ENCODE results near the gene TRIM39.

The TRIM39 gene

DNA sequence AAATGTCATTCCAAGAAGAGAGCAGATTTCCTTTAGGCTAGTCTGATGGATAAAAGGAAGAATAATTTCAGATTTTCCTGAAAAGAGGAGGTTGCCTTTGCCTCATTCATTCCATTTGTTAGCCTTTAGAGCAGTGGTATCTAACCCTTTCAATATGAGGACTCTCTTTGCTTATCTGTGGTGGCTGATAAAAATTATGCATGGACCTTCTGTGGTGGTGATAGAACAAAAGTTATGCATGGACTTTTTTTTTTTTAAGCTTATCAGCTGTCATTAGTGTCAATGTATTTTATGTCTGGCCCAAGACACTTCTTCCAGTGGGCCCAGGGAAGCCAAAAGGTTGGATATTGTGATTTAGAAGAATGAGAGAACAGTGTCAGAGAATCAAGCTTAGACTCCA, 1.7 kb downstream of the TRIM39 start:
- DNase-seq = no peak

DNA sequence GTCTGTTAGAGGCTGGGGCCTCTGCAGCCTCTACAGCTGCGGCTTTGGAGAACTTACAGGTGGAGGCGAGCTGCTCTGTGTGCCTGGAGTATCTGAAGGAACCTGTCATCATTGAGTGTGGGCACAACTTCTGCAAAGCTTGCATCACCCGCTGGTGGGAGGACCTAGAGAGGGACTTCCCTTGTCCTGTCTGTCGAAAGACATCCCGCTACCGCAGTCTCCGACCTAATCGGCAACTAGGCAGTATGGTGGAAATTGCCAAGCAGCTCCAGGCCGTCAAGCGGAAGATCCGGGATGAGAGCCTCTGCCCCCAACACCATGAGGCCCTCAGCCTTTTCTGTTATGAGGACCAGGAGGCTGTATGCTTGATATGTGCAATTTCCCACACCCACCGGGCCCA, 2.6 kb downstream of the TRIM39 start:
- DNase-seq = no peak

DNA sequence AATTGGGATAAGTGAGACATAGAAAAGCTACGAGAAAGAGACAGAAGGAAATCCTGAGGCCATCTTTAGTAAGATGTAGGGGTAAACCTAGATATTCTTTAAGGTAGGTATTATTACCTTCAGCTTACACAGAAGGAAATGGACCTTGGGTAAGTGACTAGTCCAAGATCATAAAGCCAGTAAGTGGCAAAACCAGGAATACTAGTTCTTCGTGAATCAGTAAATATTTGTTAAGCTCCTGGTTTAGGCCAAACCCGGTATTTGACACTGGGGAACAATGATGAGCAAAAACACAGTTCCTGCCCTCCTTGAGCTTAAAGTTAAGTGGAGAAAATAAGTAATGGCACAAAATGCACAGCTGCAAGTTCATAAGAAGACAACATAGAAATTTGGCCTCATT, 5.3 kb downstream of the TRIM39 start:
- DNase-seq = no peak

DNA sequence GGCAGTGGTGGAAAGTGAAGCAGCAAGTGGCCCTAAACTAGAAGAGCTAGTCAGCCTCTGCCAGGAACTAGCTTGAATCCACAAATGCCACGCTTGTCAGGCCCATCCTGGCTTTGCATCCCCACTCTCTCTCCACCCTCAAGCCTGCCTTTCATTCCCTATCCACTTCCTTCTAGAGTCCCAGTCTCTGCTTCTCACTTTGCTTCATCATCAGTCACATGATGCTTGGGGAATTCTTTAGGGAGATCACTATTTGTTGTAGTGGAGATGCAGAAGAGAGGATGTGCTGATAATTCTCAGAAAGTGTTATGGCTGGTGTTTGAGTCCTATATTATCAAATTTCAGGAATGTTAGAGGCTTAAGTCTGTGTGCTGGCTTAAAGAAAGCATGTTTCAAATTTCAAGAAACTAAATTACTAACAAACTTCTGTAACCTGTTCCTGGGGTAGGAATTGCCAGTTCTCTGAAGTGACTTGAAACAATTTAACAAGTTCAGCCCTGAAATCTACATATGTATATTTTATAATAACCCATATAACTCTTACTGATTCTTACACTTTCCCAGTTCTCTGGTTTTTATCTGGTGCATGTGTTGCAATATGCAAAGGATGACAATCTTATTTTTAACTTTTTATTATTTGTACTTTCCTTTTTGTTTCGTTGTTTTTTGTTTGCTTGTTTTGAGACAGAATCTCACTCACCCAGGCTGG, 7.5 kb downstream of the TRIM39 start:
- DNase-seq = no peak

DNA sequence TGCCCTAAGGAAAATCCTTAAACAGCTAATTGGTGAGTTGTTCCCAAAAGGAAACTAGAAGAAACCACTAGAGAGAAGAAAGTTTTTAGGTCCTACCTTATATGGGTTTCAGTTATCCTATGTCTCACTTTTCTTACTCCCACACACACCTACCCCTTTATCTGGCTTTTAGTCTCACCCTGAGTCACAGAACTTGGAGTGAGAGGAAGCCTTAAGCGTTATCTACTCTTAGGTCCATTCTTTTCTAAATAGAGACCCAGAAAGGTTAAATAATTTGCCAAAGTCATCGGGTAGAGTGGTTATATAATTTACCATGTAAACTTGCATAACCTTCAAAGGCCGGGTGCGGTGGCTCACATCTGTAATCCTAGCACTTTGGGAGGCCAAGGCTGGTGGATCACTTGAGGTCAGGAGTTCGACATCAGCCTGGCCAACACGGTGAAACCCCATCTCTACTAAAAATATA, 13.9 kb downstream of the TRIM39 start:
- no peak for DNase-seq

DNA sequence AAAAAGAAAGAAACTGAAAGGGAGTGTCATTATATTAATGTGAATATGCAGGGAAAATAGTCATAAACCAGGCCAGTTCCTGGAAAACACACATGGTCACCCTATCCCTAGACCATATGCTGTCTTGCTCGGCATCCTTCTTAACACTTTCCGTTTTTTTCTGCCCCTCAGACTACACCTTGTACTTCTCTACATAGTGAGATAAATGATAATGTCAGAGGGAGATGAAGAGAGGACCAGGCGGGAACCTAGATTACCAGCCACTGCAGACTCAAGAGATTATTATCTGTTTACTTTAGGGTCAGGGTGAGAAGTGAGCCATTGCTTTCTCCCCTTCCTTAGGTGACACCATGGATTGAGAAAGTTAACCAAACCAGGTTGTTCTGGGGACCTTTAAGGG, 14.5 kb downstream of the TRIM39 start:
- DNase-seq = no peak

DNA sequence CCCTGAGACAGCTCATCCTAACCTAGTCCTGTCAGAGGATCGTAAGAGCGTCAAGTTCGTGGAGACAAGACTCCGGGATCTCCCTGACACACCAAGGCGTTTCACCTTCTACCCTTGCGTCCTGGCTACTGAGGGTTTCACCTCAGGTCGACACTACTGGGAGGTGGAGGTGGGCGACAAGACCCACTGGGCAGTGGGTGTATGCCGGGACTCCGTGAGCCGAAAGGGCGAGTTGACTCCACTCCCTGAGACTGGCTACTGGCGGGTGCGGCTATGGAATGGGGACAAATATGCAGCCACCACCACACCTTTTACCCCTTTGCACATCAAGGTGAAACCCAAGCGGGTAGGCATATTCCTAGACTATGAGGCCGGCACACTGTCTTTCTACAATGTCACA, 15.0 kb downstream of the TRIM39 start:
- DNase-seq = no peak

DNA sequence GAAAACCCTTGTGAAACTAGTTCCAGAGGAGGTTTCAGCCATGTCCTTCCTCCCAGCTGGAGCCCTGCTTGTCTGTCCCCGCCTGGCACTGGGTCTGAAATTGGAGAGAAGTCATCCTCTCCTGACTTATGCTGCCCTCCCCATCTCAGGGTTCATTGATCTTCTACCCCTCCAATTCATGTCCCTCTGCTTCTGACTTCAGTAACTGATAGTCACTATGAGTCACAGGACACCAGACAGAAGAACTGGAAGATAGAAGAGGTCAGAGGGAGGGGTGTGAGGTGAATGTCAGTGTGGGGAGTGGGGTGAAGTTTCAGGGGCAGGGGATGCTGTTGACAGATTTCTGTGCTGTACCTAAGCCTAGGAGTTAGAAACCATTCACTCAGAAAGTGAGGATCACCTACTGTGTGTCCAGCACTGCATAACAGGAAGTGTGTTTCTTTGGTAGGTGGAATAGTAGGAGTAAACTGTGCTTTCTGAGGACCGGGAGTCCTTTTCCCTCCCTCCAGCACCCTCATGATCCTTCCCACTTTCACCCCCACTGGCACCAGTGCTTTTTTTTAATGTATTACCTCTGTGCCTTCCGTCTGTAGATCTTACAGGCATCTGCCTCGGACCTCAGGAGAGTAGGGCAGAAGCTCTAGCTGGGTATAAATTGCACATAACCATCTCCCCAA, 17.6 kb downstream of the TRIM39 start:
- DNase-seq = no peak

DNA sequence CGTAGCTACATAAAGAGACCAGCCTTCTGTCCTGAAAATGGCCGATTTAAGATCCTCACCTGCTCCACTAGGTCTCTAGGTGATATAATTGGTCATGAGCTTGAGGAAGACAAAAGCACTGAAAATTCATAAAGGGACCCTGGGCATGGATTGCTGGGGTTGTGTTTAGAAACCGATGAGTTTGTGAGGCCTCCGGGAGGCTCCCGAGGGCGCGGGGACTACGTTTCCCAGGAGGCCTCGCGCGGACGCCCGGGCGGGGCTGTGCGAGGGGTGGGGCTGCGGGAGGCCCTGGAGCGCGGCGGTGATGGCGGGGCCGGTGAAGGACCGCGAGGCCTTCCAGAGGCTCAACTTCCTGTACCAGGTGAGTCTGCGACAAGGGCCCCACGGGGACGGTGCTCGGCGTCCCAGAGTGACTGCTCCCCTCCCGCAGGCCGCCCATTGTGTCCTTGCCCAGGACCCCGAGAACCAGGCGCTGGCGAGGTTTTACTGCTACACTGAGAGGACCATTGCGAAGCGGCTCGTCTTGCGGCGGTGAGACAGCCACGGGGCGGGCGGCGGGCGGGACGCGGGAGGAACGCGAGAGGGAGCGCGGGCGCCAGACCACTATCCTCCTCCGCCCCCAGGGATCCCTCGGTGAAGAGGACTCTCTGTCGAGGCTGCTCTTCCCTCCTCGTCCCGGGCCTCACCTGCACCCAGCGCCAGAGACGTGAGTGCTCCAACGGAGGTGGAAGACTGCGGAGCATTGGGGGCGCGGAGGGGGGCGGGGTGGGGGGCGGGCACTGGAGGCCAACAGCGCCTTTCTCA, 18.3 kb downstream of the TRIM39 start, which contains the start of gene RPP21:
TSS of gene RPP21 (plus strand) at position 289 of the 804 bp plus-strand sequence. CDS start at position 305, 16 bp downstream.
- peak; percentile 65 for DNase-seq

DNA sequence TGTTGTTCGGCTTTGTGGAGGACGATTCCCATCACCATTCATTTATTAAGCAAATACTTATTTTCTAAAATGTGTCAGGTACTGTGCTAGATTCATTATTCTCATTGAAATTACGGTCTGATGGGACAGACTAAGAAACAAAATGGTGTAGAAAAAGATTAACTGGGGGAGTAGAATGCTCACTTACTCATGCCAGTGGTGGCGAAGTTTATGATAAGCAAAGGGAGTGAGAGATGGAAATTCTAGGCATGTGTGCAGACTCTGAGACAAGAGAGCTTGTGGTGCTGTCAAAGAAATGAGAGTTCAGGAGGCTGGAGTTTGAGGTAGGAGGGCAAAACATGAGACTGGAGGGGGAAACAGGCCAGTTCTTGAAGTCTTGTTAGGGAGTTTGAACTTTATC, 19.1 kb downstream of the TRIM39 start:
- no peak for DNase-seq

DNA sequence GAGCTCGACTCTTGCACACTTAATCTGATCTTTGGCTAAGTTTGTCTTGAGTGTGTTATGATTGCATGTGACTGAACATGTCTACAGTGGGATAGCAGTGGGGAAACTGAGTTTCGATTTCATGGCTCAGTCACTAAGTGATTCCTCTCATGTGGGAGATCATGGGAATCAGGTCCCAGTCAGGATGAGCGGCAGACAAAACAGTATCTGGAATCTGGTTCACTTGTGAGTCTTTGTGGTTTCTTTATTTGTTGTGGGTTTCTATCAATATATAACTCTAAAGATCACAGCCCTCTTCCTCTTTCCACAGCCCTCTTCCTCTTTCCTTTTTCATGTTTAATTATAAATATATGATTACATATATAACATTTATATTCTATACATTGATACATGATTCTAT, 22.2 kb downstream of the TRIM39 start:
- DNase-seq = no peak

DNA sequence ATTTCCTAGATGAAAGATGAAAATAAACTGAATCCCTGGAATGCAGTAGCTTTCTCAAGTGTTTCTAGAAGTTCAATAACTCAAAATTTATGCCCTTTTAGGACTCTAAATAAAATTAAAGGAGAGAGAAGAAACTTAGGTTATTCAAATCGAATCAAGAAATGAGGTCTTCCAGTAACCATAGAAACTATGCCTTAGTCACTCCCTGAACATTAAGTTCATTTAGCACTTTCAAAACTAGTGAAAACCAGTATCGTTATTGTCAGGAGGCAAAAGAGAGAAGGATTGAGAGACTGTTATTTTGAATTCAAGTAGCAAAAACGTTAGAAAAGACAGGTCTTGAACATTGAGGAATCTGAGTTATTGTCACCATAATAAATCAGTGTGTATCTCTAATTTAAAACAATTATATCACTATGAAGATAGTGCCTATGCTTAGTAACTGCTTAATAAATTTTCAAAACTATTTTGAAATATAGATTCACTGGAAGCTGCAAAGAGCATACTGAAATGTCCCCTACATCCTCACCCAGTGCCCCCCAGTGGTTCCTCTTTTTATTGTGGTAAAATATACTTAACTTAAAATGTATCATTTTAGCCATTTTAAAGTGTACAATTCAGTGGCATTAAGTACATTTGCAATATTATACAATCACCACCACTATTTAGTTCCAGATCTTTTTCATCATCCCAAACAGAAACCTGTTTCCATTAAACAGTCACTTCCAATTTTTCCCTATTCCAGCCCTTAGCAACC, 22.9 kb downstream of the TRIM39 start:
- DNase-seq = no peak

DNA sequence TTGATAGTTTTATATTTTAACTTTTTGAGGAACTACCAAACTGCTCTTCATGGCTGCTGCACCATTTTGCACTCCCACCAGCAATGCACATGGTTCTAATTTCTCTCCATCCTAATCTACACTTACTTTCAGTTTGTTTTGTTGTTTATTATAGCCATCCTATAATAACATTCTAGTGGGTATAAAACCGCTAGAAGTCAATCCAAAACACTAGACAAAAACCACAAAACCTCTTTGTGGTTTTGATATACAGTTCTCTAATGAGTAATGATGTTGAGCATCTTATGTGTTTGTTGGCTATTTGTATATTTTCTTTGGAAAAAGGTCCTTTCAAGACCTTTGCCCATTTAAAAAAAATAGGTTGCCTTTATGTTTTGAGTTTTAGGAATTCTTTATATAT, 23.8 kb downstream of the TRIM39 start:
- DNase-seq = no peak

DNA sequence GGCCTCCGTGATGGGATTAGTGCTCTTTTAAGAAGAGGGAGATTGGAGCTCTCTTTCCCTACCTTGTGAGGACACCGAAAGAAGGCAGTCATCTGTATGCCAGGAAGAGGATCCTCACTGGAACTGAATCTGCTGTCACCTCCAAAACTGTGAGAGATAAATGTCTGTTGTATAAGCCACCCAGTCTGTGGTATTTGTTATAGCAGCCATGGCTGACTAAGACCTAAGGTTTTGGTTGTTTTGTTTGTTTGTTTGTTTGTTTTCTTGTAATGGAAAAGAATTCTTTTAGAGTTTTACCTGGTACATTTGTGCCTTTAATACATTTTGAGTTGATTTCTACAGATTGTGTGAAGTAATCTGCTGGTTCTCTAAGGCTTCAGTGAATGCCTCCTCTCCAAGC, 25.8 kb downstream of the TRIM39 start:
- no peak for DNase-seq

DNA sequence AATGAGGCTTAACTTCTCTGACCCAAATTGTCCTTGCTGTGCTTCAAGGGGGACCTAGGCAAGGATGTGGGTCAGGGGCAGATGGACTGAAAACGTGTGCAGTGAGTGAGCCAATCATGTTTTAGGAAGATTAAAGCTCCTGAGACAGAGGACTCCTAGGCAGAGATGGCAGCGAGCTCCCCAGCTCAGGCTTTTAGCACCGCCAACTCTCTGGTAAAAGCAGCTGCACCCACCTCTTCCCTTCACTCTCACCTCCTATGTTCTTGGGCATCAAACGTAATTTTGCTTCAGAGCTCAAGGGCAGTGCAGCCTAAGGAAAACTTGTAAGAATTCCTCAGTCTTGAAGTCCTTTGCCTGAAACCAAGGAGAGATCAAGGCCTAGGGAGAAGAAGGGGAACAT, 28.6 kb downstream of the TRIM39 start:
- DNase-seq = no peak

DNA sequence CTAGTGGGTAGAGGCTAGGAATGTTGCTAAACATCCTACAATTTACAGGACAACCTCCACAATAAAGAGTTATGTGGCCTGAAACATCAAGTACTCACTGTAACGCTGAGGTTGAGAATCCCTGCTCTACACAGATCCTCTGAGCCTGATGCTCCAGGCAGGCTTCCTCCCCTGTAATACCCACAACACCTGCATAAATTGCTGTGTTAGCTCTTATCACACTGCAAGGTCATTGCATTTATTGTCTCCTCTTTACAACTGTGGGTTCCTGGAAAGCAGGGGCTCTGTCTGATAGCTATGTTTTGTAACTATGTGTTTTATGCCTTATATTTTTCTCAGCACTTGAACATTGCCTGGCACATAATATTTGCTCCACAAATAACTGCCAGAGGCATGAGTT, 29.8 kb downstream of the TRIM39 start:
- DNase-seq = no peak

DNA sequence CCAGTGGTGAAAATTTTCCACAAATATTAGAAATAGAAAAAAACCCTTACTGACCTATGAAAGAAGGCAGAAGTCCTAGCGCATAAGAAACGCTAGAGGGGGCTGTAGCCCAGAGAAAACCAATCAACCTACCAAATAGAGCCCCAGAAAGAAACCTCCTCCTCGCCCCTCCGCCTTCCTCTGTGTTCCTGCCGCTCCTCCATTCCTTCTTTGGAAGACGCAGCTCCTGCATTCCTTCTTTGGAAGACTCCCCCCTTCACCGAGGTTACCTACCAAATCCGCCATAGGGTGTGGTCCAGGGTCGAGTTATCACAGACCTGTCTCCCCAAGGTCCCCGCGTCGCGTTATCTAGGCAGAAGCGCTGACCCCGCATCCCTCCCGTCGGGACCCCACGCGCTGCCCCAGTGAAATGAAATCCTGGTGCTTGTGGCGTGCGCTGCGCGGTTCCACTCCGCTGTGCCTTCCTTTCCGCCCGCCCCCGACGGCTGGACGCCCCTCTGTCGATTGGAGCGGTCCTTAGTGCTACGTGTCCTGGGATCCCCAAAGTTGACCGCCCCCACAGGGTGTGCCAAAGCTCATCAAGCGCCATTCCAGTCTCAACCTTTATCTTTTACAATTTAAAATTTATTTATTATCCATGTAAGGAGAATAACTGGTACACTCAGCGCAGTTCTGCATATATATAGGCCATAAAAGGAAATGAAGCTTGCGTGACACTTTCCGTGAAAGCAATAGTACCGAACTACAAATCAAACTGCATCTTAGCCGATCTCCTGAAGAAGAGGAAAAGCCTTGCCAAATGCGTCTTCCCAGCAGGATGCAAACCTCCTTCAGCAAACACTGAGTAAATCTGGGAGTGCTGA, 31.2 kb downstream of the TRIM39 start:
- peak; percentile 15 for DNase-seq

DNA sequence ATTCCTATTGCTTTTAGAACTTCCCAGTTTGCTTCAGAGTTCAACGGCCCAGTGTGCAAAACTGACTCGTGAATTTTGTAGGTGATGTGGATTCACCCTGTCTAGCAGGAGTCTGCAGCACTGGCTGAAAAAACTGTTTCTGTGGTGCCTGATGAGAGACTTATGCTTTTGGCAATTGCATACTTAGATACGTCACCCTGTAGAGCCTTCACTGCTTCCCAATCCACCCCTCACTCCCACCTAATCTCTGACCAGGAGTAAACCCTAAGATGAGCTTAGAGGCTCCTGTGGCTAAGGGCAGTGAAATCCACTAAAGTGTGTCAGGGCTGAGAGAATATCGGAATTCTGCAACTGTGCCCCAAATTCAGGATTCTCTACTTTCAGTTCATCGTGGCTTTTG, 32.5 kb downstream of the TRIM39 start:
- no peak for DNase-seq

DNA sequence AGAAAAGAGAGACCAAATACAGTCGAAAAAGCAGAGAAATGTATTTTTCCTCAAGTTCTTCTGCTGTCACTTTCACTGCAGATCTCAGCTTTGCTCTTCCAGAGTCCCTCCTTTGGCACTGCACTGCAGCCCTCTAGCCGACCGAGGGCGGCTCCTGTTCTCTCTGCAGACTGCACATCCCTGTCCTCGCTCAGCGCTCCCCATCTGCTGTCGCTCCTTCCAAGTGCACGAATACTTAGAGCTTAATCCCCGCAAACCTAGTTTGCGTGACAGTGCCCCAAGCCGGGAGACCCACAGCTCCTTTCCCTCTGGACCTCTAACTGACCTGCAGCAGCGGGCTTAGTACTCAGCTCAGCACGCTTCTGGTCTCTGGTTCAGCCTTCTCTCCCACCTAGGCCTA, 33.4 kb downstream of the TRIM39 start:
- DNase-seq = no peak

DNA sequence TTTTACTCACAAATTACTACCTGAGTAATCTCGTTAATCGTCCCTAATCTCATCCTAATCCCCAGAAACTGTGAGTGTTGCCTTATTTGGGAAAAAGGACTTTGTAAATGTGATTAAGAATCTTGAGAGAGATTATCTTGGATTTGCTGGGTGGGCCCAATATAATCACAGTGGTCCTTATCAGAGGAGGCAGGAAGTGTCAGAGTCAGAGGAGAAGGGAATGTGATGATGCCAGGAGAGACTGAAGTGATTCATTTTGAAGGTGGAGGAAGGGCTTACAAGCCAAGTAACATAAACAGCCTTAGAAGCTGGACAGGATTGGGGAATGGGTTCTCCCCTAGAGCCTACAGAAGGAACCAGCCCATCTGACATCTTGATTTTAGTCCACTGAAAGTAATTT, 34.9 kb downstream of the TRIM39 start:
- DNase-seq = no peak

DNA sequence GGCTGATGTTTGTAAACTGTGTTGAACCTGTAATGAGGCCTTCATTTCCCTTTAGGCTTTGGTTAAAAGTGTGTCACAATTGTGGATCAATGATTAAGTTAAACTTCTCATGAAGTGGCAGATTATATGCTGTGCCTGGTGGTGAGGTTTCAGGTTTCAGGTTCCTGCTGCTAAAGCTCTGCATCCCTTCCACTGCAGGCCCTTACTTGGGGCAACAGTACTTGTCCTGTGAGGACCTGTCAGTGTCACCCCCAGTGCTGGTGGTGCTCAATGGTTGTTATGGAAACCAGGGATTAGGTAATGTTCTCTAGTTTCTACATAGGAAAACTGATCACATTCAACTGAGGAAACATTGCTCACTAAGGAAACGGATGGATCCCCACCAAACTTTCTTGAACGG, 36.7 kb downstream of the TRIM39 start:
- DNase-seq = no peak

DNA sequence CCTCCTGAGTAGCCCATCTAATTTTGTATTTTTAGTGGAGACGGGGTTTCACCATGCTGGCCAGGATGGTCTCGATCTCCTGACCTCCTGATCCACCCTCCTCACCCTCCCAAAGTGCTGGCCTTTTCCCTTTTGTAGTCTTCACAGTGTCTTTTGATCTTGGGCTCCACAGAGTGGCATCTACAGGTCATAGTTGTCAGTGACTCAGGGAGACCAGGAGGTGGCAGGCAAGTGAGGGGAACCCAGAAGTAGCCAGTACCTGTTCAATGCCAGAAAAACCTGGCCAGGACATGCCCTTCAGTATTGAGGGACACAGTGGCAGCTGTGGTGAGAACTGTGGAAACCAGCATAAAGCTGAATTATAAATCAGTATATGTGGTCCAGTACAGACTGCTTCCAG, 37.9 kb downstream of the TRIM39 start:
- DNase-seq = no peak

Data from DMS79 (cell line).